Fibroblast of lung (primary cell): Measurements from ENCODE around the gene HIBADH. TPM values are rescaled to one million over a fixed set of nuclear protein-coding genes. Genes with fewer than 3 reads are reported as not detected.
A peak's percentile ranks its signal among the peaks of the same experiment; 100 is the strongest.

Experiments
- DNase-seq, 2 donors: peaks; one replicate each; pipeline versions ENCODE4 v3.0.0 to v3.0.0-alpha.2; 2010; ENCODE audit warnings: low read depth in 2 of 2
- H2AFZ ChIP-seq: 2 replicates; pipeline ENCODE4 v1.5.1; 2012; ENCODE audit warnings: low read length, control low read depth, inconsistent platforms
- H3K27ac ChIP-seq: 2 replicates; pipeline ENCODE4 v1.5.1; 2011; ENCODE audit warnings: low read length, control low read depth; ENCODE audit not compliant: insufficient read depth
- H3K27me3 ChIP-seq: 2 replicates; pipeline ENCODE4 v1.5.1; 2011; ENCODE audit warnings: mild to moderate bottlenecking, low read length; ENCODE audit not compliant: control insufficient read depth, insufficient read depth
- H3K36me3 ChIP-seq: 2 replicates; pipeline ENCODE4 v1.5.1; 2011; ENCODE audit warnings: low read length; ENCODE audit not compliant: control insufficient read depth, insufficient read depth
- H3K4me1 ChIP-seq: 2 replicates; pipeline ENCODE4 v1.5.1; 2011; ENCODE audit warnings: low read length; ENCODE audit not compliant: control insufficient read depth, insufficient read depth; ENCODE audit errors: extremely low read depth
- H3K4me2 ChIP-seq: 2 replicates; pipeline ENCODE4 v1.5.1; 2011; ENCODE audit warnings: low read length, control low read depth; ENCODE audit not compliant: insufficient read depth; ENCODE audit errors: extremely low read depth
- H3K4me3 ChIP-seq, 4 experiments: fragments of 200-600 bp in 1 of 4; sonication (generic) in 1 of 4; replicated peaks in 1 of 4; 2 replicates each; pipeline ENCODE4 v1.5.1; 2011 to 2016; ENCODE audit warnings: low read length in 4 of 4, low read depth in 3 of 4, mild to moderate bottlenecking in 3 of 4, control low read depth in 2 of 4, inconsistent platforms in 1 of 4, mixed read lengths in 1 of 4; ENCODE audit not compliant: insufficient read depth in 1 of 4; ENCODE audit errors: control extremely low read depth in 1 of 4
- H3K79me2 ChIP-seq: 2 replicates; pipeline ENCODE4 v1.5.1; 2012; ENCODE audit warnings: mild to moderate bottlenecking, low read length, inconsistent platforms; ENCODE audit not compliant: control insufficient read depth, insufficient read depth
- H3K9ac ChIP-seq: 2 replicates; pipeline ENCODE4 v1.5.1; 2011; ENCODE audit warnings: mild to moderate bottlenecking, low read length, control low read depth; ENCODE audit not compliant: insufficient read depth
- H3K9me3 ChIP-seq: 2 replicates; pipeline ENCODE4 v1.5.1; 2012; ENCODE audit warnings: low read depth, low read length; ENCODE audit not compliant: control insufficient read depth, insufficient read depth
- H4K20me1 ChIP-seq: 2 replicates; pipeline ENCODE4 v1.5.1; 2011; ENCODE audit warnings: low read length; ENCODE audit not compliant: control insufficient read depth, insufficient read depth; ENCODE audit errors: extremely low read depth
- EZH2 ChIP-seq: IDR thresholded peaks from 2 replicates; pipeline ENCODE4 v1.5.1; 2012; ENCODE audit warnings: low read length, control low read depth, mild to moderate bottlenecking; ENCODE audit errors: missing control alignments
- polyA plus RNA-seq, 2 donors: library from polyadenylated mRNA; depleted of rRNA in 1 of 2; stranded (reverse) in 1 of 2; unstranded in 1 of 2; fragments of >200 nt; gene quantifications; 2 replicates each; pipeline ENCODE4 v1.2.1, GENCODE V29; 2011 to 2012; ENCODE audit warnings: missing spikeins in 1 of 2
- total RNA-seq: library from RNA; depleted of rRNA; stranded (reverse); fragments of >200 nt; gene quantifications from 2 replicates; pipeline ENCODE4 v1.2.1, GENCODE V29; 2014
- TF ChIP-seq, protein P1 (sequence below), 2 donors: IDR thresholded peaks in 1 of 2; conservative IDR thresholded peaks in 1 of 2; 1 replicate in 1 of 2; 2 replicates in 1 of 2; pipeline ENCODE4 v1.5.1; 2011 to 2012; ENCODE audit warnings: low read length in 2 of 2, control low read depth in 1 of 2, inconsistent platforms in 1 of 2, low read depth in 1 of 2, mild to moderate bottlenecking in 1 of 2

The HIBADH gene
- total and polyA plus RNA-seq, 2 donors (not counting 1 experiment from before 2014, with no cell fraction given), result 88.7 to 96.0 TPM

GRCh38 chr7:27600247-27600646 lies 62.4 kb downstream of the HIBADH start:
- no peak overlapping the region for H3K9ac ChIP-seq
- H3K4me2 ChIP-seq, result no peak overlapping the region
- no peaks in the 10 kb centered on the region for H3K9me3 ChIP-seq
- no peaks in the 10 kb centered on the region for H4K20me1 ChIP-seq
- H3K36me3 ChIP-seq, result no peaks in the 10 kb centered on the region
- no peaks in the 10 kb centered on the region for H3K27me3 ChIP-seq
- TF ChIP-seq, protein P1, sequence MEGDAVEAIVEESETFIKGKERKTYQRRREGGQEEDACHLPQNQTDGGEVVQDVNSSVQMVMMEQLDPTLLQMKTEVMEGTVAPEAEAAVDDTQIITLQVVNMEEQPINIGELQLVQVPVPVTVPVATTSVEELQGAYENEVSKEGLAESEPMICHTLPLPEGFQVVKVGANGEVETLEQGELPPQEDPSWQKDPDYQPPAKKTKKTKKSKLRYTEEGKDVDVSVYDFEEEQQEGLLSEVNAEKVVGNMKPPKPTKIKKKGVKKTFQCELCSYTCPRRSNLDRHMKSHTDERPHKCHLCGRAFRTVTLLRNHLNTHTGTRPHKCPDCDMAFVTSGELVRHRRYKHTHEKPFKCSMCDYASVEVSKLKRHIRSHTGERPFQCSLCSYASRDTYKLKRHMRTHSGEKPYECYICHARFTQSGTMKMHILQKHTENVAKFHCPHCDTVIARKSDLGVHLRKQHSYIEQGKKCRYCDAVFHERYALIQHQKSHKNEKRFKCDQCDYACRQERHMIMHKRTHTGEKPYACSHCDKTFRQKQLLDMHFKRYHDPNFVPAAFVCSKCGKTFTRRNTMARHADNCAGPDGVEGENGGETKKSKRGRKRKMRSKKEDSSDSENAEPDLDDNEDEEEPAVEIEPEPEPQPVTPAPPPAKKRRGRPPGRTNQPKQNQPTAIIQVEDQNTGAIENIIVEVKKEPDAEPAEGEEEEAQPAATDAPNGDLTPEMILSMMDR (conservative IDR thresholded peaks at IDR 0.05 in 1 of 2, IDR thresholded peaks at IDR 0.05 in 1 of 2; ENCODE audit: low read depth in 1 of 2, low read length in 2 of 2), result no peak
- TF ChIP-seq EZH2, result no peak
- no peaks in the 10 kb centered on the region for H3K4me1 ChIP-seq
- H3K79me2 ChIP-seq, result no peaks in the 10 kb centered on the region
- H3K27ac ChIP-seq, result no peak overlapping the region
- H2AFZ ChIP-seq, result no peak overlapping the region
- no peak overlapping the region for H3K4me3 ChIP-seq
- no peak for DNase-seq

DNA sequence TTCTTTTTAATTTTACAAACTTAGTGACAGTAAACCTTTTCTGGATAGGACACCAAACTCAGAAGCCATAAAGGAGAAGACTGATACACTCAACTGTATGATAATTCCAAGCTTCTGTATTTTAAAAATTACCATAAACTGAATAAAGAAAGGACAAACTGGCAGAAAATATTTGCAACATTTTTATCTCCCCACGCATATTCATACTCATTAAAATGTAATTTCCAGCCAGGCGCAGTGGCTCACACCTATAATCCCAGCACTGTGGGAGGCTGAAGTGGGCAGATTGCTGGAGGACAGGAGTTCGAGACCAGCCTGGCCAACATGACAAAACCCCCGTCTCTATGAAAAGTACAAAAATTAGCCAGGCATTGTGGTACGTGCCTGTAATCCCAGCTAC lies 67.7 kb downstream of the HIBADH start:
- TF ChIP-seq, protein P1 (conservative IDR thresholded peaks at IDR 0.05 in 1 of 2, IDR thresholded peaks at IDR 0.05 in 1 of 2; ENCODE audit: low read depth in 1 of 2, low read length in 2 of 2), result no peak
- no peak for TF ChIP-seq EZH2
- no peaks in the 10 kb centered on the region for H3K9me3 ChIP-seq
- no peaks in the 10 kb centered on the region for H3K79me2 ChIP-seq
- H3K9ac ChIP-seq, result no peak overlapping the region
- no peaks in the 10 kb centered on the region for H4K20me1 ChIP-seq
- no peak overlapping the region for H2AFZ ChIP-seq
- H3K36me3 ChIP-seq, result no peaks in the 10 kb centered on the region
- H3K27me3 ChIP-seq, result no peaks in the 10 kb centered on the region
- no peak overlapping the region for H3K4me2 ChIP-seq
- H3K27ac ChIP-seq, result no peak overlapping the region
- no peaks in the 10 kb centered on the region for H3K4me1 ChIP-seq
- H3K4me3 ChIP-seq, result no peak overlapping the region
- no peak for DNase-seq

DNA sequence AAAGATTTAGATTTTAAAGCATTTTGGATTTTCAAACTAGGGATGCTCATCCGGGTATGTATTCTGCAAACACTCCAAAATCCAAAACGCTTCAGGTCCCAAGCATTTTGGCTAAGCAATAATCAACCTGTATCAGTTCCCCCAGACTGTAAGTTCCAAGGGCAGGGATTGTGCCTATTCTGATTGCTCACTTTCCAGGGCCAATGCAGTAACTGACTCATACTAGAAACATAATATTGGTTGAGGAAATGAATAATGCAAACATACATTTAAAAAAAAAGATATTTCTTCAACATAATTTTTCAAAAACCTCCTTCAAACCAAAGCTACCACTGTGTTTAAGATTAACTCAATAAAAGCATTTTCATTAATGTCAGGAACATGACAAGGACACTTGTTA lies 69.5 kb downstream of the HIBADH start:
- no peak overlapping the region for H3K9ac ChIP-seq
- H3K4me3 ChIP-seq, result no peak overlapping the region
- H3K4me1 ChIP-seq, result no peaks in the 10 kb centered on the region
- no peak overlapping the region for H3K27ac ChIP-seq
- no peaks in the 10 kb centered on the region for H3K27me3 ChIP-seq
- H3K36me3 ChIP-seq, result no peaks in the 10 kb centered on the region
- no peaks in the 10 kb centered on the region for H3K79me2 ChIP-seq
- no peak overlapping the region for H3K4me2 ChIP-seq
- H3K9me3 ChIP-seq, result no peaks in the 10 kb centered on the region
- no peak overlapping the region for H2AFZ ChIP-seq
- H4K20me1 ChIP-seq, result no peaks in the 10 kb centered on the region
- peak in 1 of 2 donors; percentile 14 for DNase-seq
- TF ChIP-seq, protein P1 (conservative IDR thresholded peaks at IDR 0.05 in 1 of 2, IDR thresholded peaks at IDR 0.05 in 1 of 2; ENCODE audit: low read depth in 1 of 2, low read length in 2 of 2), result no peak
